Stomach (tissue), 9 donors: ENCODE results near the gene CRACR2B. TPM values are rescaled to one million over a fixed set of nuclear protein-coding genes. Genes with fewer than 3 reads are reported as not detected.

Experiments used
- DNase-seq, 2 donors: peaks; one replicate each; pipeline versions ENCODE4 v3.0.0 to v3.0.0-alpha.2; 2013 to 2019
- H3K27ac ChIP-seq, 5 donors: fragments of 200-600 bp in 4 of 5; sonication (generic) in 4 of 5; one replicate each; pipeline ENCODE4 v1.5.1; 2013 to 2019; ENCODE audit warnings: mild to moderate bottlenecking in 1 of 5, moderate library complexity in 1 of 5
- H3K27me3 ChIP-seq, 3 donors: fragments of 200-600 bp; sonication (generic); one replicate each; pipeline ENCODE4 v1.5.1; 2017 to 2019; ENCODE audit warnings: mixed run types in 1 of 3
- H3K36me3 ChIP-seq, 4 donors: fragments of 200-600 bp; sonication (generic); 1 replicate in 3 of 4; 2 replicates in 1 of 4; pipeline ENCODE4 v1.5.1; 2016 to 2019
- H3K4me1 ChIP-seq, 4 donors: fragments of 200-600 bp; sonication (generic); one replicate each; pipeline ENCODE4 v1.5.1; 2016 to 2019
- H3K4me3 ChIP-seq, 4 donors: fragments of 200-600 bp; sonication (generic) in 3 of 4; one replicate each; pipeline ENCODE4 v1.5.1; 2016 to 2019; ENCODE audit warnings: mild to moderate bottlenecking in 1 of 4
- H3K9me3 ChIP-seq, 4 donors: fragments of 200-600 bp; sonication (generic); one replicate each; pipeline ENCODE4 v1.5.1; 2016 to 2019
- EP300 ChIP-seq: sonication (generic); formaldehyde crosslinking; IDR thresholded peaks from one replicate; pipeline ENCODE4 v1.6.1; 2017; ENCODE audit warnings: antibody characterized with exemption
- POLR2A ChIP-seq, 4 donors: fragments of 450-650 bp; IDR thresholded peaks; one replicate each; pipeline ENCODE4 v1.6.1; 2016; ENCODE audit warnings: antibody characterized with exemption in 4 of 4, control low read depth in 2 of 4, mild to moderate bottlenecking in 1 of 4, moderate library complexity in 1 of 4
- POLR2AphosphoS5 ChIP-seq, 3 donors: sonication (generic); formaldehyde crosslinking; IDR thresholded peaks; one replicate each; pipeline ENCODE4 v1.6.1; 2016; ENCODE audit warnings: antibody characterized with exemption in 3 of 3
- WGBS, 5 donors: extraction: QIAGEN DNeasy Blood & Tissue Kit in 3 of 5; methylation state at CpG; one replicate each; pipeline versions ENCODE4 v1.1.5 to v1.1.7; 2013 to 2018; 5-methylcytosine and 5-hydroxymethylcytosine counted together
- intact Hi-C: fragments of 100-400 bp; cut with DNase I; formaldehyde crosslinking; loops from one replicate; pipeline ENCODE4 v1.15.1; 2023; ENCODE audit warnings: low total_unique reads
- polyA plus RNA-seq, 3 donors: library from polyadenylated mRNA; stranded (reverse); fragments of 200-250 nt; gene quantifications; one replicate each; pipeline ENCODE4 v1.2.3, GENCODE V29; 2013
- total RNA-seq, 5 donors: library from RNA; depleted of rRNA; stranded (reverse); fragments of >200 nt; gene quantifications; one replicate each; pipeline versions ENCODE4 v1.1.0 to v1.2.3, GENCODE V29; 2014 to 2016
- TF ChIP-seq, protein P1 (sequence below), 7 experiments: fragments of 450-650 bp in 4 of 7; fragments of 200-600 bp in 3 of 7; sonication (generic) in 3 of 7; IDR thresholded peaks; one replicate each; pipeline ENCODE4 v1.5.1; 2016 to 2019; ENCODE audit warnings: antibody characterized with exemption in 7 of 7, control low read depth in 2 of 7, mild to moderate bottlenecking in 1 of 7
- donor health status: healthy with polysubstance abuse.
- donor health status: Bipolar disorder and iron deficiency.
- donor health status: healthy.

The CRACR2B gene
- total and polyA plus RNA-seq, 8 donors, result 12.7 to 556 (median 126) TPM

DNA sequence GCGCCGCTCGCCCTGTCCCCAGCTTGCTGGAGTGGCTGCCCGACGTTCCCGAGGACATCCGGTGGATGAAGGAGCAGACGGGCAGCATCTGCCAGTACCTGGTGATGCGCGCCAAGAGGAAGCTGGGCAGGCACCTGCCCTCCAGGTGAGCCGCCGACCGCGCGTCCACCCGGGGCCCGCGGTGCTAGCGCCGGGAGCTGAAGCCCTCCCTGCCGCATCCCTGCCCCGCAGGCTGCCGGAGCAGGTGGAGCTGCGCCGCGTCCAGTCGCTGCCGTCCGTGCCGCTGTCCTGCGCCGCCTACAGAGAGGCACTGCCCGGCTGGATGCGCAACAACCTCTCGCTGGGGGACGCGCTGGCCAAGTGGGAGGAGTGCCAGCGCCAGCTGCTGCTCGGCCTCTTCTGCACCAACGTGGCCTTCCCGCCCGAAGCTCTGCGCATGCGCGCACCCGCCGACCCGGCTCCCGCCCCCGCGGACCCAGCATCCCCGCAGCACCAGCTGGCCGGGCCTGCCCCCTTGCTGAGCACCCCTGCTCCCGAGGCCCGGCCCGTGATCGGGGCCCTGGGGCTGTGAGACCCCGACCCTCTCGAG lies 3.3 kb upstream of the CRACR2B start:
- DNase-seq, result peak; percentile 78 to 81
- intact Hi-C loops, result no loop called here
- Histone ChIP-seq H3K27me3 (peaks cover 0 to 56% (median 17%) of the 10 kb centered on the region in 3 donors), H3K4me3 (peak overlapping the region in 1 of 4 donors; percentile 21), H3K36me3 (peaks cover 32 to 44% (median 43%) of the 10 kb centered on the region in 4 donors), H3K9me3 (no peaks in the 10 kb centered on the region), H3K4me1 (peaks cover 78 to 93% (median 90%) of the 10 kb centered on the region in 4 donors), H3K27ac (peak overlapping the region; percentile 89 to 96 (median 94))
- WGBS, 5 donors, result 33 to 86% (median 51%) methylated on average over 4 to 59 of the region's 59 CpGs
- TF ChIP-seq, protein P1, sequence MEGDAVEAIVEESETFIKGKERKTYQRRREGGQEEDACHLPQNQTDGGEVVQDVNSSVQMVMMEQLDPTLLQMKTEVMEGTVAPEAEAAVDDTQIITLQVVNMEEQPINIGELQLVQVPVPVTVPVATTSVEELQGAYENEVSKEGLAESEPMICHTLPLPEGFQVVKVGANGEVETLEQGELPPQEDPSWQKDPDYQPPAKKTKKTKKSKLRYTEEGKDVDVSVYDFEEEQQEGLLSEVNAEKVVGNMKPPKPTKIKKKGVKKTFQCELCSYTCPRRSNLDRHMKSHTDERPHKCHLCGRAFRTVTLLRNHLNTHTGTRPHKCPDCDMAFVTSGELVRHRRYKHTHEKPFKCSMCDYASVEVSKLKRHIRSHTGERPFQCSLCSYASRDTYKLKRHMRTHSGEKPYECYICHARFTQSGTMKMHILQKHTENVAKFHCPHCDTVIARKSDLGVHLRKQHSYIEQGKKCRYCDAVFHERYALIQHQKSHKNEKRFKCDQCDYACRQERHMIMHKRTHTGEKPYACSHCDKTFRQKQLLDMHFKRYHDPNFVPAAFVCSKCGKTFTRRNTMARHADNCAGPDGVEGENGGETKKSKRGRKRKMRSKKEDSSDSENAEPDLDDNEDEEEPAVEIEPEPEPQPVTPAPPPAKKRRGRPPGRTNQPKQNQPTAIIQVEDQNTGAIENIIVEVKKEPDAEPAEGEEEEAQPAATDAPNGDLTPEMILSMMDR (IDR thresholded peaks at IDR 0.05), result no peak
- TF ChIP-seq POLR2AphosphoS5 (IDR thresholded peaks at IDR 0.05), result no peak
- TF ChIP-seq POLR2A (IDR thresholded peaks at IDR 0.05), result no peak
- no peak for TF ChIP-seq EP300

DNA sequence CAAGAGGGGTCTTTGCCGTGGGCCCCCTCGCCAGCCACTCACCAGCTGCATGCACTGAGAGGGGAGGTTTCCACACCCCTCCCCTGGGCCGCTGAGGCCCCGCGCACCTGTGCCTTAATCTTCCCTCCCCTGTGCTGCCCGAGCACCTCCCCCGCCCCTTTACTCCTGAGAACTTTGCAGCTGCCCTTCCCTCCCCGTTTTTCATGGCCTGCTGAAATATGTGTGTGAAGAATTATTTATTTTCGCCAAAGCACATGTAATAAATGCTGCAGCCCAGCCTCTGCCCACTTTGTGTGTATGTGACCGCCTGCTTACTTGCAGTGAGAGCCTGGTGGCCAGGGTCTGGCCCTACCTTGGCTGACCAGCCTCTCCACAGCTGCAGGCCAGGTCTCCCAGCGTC lies 2.8 kb upstream of the CRACR2B start:
- 32 to 66% (median 53%) methylated on average over 10 to 11 of the region's 11 CpGs for WGBS, 5 donors
- H3K27ac ChIP-seq, result peak overlapping the region; percentile 89 to 96 (median 94)

DNA sequence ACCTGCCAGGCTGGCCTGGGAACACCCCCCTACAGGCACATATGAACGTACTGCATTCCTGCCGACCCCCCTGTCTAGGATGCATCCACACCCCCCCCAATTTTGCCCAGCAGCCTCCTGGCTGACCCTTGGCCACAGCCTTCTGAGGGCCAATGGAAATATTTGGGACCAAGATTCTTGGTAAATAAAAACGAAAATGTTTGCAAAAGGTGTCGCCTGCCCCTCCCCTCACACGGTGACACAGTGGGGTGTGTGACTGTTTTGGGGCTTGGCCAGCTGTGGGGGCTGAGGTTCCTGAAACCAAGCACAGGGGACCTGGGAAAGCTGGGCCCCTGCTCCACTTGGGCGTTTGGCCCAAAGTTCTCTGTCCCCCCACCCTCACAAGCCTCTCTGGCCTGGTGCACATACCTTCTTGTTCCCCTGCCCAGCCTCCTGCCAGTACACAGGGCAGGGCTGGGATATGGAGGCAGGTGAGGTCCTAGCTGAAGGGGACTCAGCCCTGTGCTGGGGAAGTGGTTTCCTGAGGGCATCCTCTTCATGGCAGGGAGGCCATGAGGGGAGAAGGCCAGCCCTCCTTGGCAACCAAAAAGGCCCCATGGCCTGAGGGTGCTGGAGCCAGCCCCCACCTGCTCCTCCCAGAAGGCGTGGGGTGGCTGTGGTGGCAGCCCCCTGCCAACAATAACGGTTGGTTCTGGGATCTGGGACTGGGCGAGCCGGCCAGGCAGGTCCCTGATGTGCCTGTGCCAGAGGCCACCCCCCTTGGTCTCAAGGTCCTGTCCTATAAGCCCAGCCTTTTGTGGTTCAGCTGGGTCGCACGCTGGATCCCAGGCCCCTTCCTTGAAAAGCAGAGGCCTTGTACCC lies 2.1 kb upstream of the CRACR2B start:
- WGBS, 5 donors, result 32 to 63% (median 38%) methylated on average over 6 to 12 of the region's 12 CpGs
- Histone ChIP-seq H3K4me1 (peaks cover 86 to 100% (median 97%) of the 10 kb centered on the region in 4 donors), H3K4me3 (peak overlapping the region in 1 of 4 donors; percentile 54), H3K27ac (peak overlapping the region; percentile 89 to 96 (median 94)), H3K36me3 (peaks cover 32 to 44% (median 43%) of the 10 kb centered on the region in 4 donors), H3K9me3 (no peaks in the 10 kb centered on the region), H3K27me3 (peaks cover 0 to 68% (median 29%) of the 10 kb centered on the region in 3 donors)
- intact Hi-C loops, result no loop called here
- peak; percentile 85 to 87 for DNase-seq
- TF ChIP-seq POLR2AphosphoS5 (IDR thresholded peaks at IDR 0.05), result peak in 1 of 3 donors; percentile 31
- TF ChIP-seq, protein P1 (IDR thresholded peaks at IDR 0.05), result no peak

More for the DNA sequence above, 2.8 kb upstream of the CRACR2B start:
- TF ChIP-seq, protein P1 (IDR thresholded peaks at IDR 0.05), result no peak
- TF ChIP-seq EP300, result no peak
- no peak for TF ChIP-seq POLR2A (IDR thresholded peaks at IDR 0.05)
- Histone ChIP-seq H3K36me3 (peaks cover 32 to 44% (median 43%) of the 10 kb centered on the region in 4 donors), H3K27me3 (peaks cover 0 to 62% (median 23%) of the 10 kb centered on the region in 3 donors), H3K4me3 (peak overlapping the region in 1 of 4 donors; percentile 21), H3K9me3 (no peaks in the 10 kb centered on the region), H3K4me1 (peaks cover 84 to 99% (median 95%) of the 10 kb centered on the region in 4 donors)
- intact Hi-C loops, result no loop called here
- DNase-seq, result peak in 1 of 2 donors; percentile 74

DNA sequence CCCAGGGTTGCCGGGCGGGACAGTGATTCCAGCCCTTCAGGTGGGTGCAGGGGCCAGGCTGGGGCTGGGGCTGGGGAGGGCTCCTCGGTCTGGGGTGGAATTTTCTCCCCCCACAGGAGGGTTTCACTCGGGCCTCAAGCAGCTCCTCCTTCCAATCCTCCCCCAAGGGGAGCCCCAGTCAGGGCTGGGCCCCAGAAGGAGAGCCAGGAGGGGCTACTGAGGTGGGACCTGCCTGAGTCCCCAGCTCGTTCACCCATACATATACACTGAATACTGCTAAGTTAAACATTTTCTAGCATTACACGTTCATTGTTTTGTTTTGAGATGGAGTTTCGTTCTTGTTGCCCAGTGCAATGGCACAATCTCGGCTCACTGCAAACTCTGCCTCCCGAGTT lies 1.5 kb upstream of the CRACR2B start:
- Histone ChIP-seq H3K36me3 (peaks cover 32 to 44% (median 43%) of the 10 kb centered on the region in 4 donors), H3K27me3 (peaks cover 0 to 75% (median 36%) of the 10 kb centered on the region in 3 donors), H3K27ac (peak overlapping the region; percentile 89 to 96 (median 94)), H3K4me3 (peak overlapping the region in 3 of 4 donors; percentile 46 to 56 (median 54)), H3K9me3 (no peaks in the 10 kb centered on the region), H3K4me1 (peaks cover 86 to 100% (median 97%) of the 10 kb centered on the region in 4 donors)
- no peak for TF ChIP-seq POLR2AphosphoS5 (IDR thresholded peaks at IDR 0.05)
- TF ChIP-seq, protein P1 (IDR thresholded peaks at IDR 0.05), result no peak
- no peak for TF ChIP-seq EP300
- TF ChIP-seq POLR2A (IDR thresholded peaks at IDR 0.05), result no peak
- DNase-seq, result no peak
- WGBS, 5 donors, result 28 to 57% (median 40%) methylated on average over 7 to 9 of the region's 9 CpGs
- intact Hi-C loops, result no loop called here
